SK-N-MC (cell line): ENCODE data around the gene ECSIT.
"Not testable (repeated sequence)": the region's sequence is repeated elsewhere in the genome, so short reads cannot be mapped to it uniquely, and the experiment has no call there.

Experiments
- DNase-seq: peaks from one replicate; pipeline ENCODE4 v3.0.0-alpha.2; 2011; ENCODE audit warnings: low read depth, low spot score
- H3K27ac ChIP-seq: fragments of 200-600 bp; sonication (generic); 2 replicates; pipeline ENCODE4 v1.5.1; 2016; ENCODE audit warnings: mixed run types
- H3K36me3 ChIP-seq: fragments of 200-600 bp; sonication (generic); 2 replicates; pipeline ENCODE4 v1.6.1; 2017; ENCODE audit warnings: antibody characterized with exemption, low read length, mixed read lengths; ENCODE audit not compliant: insufficient read depth
- H3K4me3 ChIP-seq: fragments of 200-600 bp; sonication (generic); 2 replicates; pipeline ENCODE4 v1.5.1; 2016
- H3K9ac ChIP-seq: fragments of 200-600 bp; sonication (generic); 2 replicates; pipeline ENCODE4 v1.8.0; 2017; ENCODE audit warnings: mixed run types, mixed read lengths; ENCODE audit not compliant: insufficient read length
- H3K9me3 ChIP-seq: fragments of 200-600 bp; sonication (generic); 2 replicates; pipeline ENCODE4 v1.6.1; 2017; ENCODE audit warnings: low read depth, mild to moderate bottlenecking, antibody characterized with exemption, low read length, moderate library complexity, mixed read lengths
- EZH2 ChIP-seq: fragments of 200-600 bp; sonication (generic); IDR thresholded peaks from one replicate; pipeline ENCODE4 v1.6.1; 2017; ENCODE audit warnings: antibody characterized with exemption
- FOXP2 ChIP-seq: optimal IDR thresholded peaks from 2 replicates; pipeline ENCODE3; 2011; ENCODE audit warnings: mild to moderate bottlenecking, moderate library complexity; ENCODE audit not compliant: insufficient read depth; ENCODE audit errors: extremely low read length, control extremely low read depth
- POLR2AphosphoS5 ChIP-seq: IDR thresholded peaks from 2 replicates; pipeline ENCODE4 v1.6.1; 2012; ENCODE audit warnings: mild to moderate bottlenecking, low read depth, low read length, borderline replicate concordance

The ECSIT gene, protein sequence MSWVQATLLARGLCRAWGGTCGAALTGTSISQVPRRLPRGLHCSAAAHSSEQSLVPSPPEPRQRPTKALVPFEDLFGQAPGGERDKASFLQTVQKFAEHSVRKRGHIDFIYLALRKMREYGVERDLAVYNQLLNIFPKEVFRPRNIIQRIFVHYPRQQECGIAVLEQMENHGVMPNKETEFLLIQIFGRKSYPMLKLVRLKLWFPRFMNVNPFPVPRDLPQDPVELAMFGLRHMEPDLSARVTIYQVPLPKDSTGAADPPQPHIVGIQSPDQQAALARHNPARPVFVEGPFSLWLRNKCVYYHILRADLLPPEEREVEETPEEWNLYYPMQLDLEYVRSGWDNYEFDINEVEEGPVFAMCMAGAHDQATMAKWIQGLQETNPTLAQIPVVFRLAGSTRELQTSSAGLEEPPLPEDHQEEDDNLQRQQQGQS

DNA sequence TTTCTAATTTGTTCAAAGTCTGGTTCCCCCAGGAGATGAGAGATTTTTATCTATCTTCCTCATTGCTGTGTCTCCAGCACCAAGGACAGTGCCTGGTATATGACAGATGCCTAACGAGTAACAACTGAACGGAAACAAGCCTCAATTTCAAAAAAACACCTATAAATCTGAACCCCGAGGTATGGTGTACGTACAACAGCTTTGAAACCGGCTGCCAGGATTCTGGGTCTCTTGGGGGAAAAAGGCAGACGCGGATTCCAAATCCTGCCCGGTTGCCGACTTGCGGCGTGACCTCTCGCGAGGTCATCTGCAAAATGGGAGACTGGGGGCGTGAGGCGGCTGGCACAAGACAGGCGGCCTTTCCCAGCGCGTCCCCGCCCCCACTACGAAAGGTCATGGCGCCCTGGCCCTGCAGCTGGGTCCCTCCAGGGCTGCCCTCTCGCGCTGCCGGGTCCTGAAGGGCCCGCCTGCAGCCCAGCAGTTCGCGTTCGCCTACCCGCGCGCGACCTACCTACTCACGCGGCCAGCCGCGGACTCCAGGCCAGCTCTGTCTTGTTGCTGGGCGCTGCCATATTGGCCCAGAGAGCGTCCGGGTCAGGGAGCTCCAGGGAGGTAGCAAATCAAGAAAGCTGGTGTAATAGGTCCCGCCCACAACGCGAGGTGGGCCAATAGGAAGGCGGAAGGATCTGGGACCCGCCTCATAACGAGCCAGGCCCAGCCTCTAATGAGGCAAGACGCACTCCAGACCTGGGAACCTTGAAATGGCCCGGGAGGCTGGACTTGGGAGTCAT is at the start of gene ECSIT:
Gene ECSIT (minus strand): TSS at position 584 of the 791 bp plus-strand sequence. CDS start 9,964 bp downstream, outside the sequence.
- Histone ChIP-seq H3K4me3 (peak within 1 kb of the TSS; percentile 78), H3K9me3 (no peaks in the 10 kb centered on the region), H3K9ac (peak within 1 kb of the TSS; percentile 62), H3K36me3 (no peaks in the 10 kb centered on the region), H3K27ac (no peak within 1 kb of the TSS)
- peak; percentile 34 for DNase-seq
- no peak for TF ChIP-seq EZH2
- no peak for TF ChIP-seq FOXP2
- peak; percentile 73 for TF ChIP-seq POLR2AphosphoS5

DNA sequence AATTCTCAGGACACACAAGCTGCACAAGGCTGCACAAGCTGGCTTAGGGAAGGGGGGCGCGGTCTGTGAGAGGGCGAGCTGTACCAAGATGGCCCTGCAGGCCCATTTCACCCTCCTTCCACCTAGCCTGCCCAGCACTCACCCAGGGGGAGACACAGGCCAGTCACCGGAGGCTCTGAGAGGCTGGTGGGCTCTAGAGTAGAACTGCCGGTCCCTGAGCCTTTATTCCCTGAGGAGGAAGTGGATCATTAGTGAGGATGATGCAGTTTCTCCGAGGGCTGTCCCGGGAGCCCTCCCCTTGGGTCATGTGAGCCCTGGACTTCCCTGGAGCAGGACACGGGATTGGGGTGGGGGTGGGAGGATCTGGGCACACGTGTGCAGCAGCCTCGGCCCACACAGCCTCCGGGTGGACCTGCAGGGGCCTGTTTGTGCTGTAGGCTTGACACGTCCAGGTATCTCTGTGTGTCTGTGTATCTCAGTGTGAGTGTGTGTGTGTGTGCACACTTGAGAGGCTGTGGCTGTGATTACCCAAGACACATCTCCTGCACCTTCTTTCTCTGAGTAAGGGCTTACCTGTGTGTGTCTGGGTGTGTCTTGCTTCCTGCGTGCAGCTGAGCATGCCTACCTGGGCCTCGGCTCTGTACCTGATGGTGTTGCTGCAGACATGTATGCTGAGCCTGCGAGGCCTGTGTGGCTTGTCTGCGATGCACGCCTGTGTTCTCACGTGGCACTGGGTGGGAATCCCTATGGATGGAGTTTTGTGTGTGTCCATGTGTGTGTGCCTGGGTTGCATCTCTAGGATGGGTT is 48.7 kb upstream of the ECSIT start, which contains the start of gene ACP5:
Gene ACP5 (minus strand): TSS at position 195 of the 807 bp plus-strand sequence. CDS start 328 bp downstream, outside the sequence.
- no peak for TF ChIP-seq EZH2
- TF ChIP-seq POLR2AphosphoS5, result no peak
- TF ChIP-seq FOXP2, result no peak
- Histone ChIP-seq H3K27ac (no peak within 1 kb of the TSS), H3K36me3 (no peaks in the 10 kb centered on the region), H3K9ac (no peak within 1 kb of the TSS), H3K9me3 (no peaks in the 10 kb centered on the region), H3K4me3 (no peak within 1 kb of the TSS)
- no peak for DNase-seq

- no peak for DNase-seq
These were observed 47.3 kb upstream of the ECSIT start for GRCh38 chr19:11576227-11576626.

DNA sequence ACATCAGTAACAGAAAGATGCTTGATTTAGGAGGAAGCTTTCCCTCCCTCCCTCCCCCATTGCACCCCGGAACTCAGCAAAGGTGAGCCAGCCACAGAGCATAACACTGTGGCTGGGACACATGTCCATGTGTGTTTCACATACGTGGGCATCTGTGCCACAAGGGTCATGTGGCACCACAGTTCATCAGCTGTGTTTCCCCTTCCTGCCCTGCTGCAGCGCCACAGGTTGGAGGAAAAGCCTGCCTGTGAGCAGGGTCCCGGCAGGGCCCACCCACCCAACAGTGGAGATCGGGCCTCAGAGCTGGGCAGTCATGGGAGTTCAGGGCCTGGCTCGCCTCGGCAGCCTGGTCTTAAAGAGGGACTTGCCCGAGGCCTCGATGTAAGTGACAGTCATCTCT is 45.8 kb upstream of the ECSIT start:
- H3K27ac ChIP-seq, result no peak overlapping the region
- no peak for DNase-seq
- no peaks in the 10 kb centered on the region for H3K9me3 ChIP-seq
- H3K9ac ChIP-seq, result no peak overlapping the region
- no peaks in the 10 kb centered on the region for H3K36me3 ChIP-seq
- TF ChIP-seq FOXP2 (no peak), POLR2AphosphoS5 (no peak), EZH2 (no peak)
- no peak overlapping the region for H3K4me3 ChIP-seq

More at GRCh38 chr19:11576227-11576626, 47.3 kb upstream of the ECSIT start:
- Histone ChIP-seq H3K36me3 (no peaks in the 10 kb centered on the region), H3K27ac (no peak overlapping the region), H3K4me3 (no peak overlapping the region), H3K9ac (no peak overlapping the region), H3K9me3 (no peaks in the 10 kb centered on the region)
- no peak for TF ChIP-seq EZH2

- H3K9ac ChIP-seq, DNase-seq, H3K27ac ChIP-seq, H3K9me3 ChIP-seq, H3K36me3 ChIP-seq, H3K4me3 ChIP-seq: not testable (repeated sequence)
These were observed 44.8 kb upstream of the ECSIT start for GRCh38 chr19:11573763-11574162.

DNA sequence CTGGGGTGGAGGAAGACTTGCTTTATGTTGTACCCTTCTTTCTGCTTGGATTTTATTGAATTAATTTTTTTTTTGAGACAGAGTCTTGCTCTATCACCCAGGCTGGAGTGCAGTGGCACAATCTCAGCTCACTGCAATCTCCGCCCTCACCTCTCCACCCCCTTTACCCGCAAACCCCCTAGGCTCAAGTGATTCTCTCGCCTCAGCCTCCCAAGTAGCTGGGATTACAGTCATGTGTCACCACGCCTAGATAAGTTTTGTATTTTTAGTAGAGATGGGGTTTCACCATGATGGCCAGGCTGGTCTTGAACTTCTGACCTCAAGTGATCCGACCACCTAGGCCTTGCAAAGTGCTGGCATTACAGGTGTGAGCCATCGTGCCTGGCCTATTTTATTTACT is 44.4 kb upstream of the ECSIT start:
- H3K27ac ChIP-seq, DNase-seq, H3K9me3 ChIP-seq, H3K9ac ChIP-seq, H3K4me3 ChIP-seq, H3K36me3 ChIP-seq: not testable (repeated sequence)

DNA sequence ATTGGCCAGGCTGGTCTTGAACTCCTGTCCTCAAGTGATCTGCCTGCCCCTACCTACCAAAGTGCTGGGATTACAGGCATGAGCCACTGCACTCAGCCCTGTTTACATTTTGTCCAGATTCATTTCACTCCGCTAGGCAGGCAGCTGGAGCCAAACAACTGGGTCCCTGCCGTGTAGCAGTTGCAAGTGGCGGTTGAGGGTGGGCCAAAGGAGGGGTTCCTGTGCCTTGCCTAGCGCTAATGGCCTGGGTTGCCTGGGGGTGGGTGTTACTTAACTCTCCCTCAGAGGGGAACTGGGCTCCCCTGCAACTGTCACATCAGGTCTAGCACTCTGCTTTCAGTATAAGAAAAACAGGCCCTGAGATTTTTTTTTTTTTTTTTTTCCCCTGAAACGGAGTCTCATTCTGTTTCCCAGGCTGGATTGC is 41.1 kb upstream of the ECSIT start:
- no peaks in the 10 kb centered on the region for H3K9me3 ChIP-seq
- no peak overlapping the region for H3K4me3 ChIP-seq
- H3K27ac ChIP-seq, result no peak overlapping the region
- no peak for TF ChIP-seq POLR2AphosphoS5
- no peak for TF ChIP-seq EZH2
- no peak for TF ChIP-seq FOXP2
- no peak overlapping the region for H3K9ac ChIP-seq
- H3K36me3 ChIP-seq, result no peaks in the 10 kb centered on the region
- DNase-seq, result no peak

DNA sequence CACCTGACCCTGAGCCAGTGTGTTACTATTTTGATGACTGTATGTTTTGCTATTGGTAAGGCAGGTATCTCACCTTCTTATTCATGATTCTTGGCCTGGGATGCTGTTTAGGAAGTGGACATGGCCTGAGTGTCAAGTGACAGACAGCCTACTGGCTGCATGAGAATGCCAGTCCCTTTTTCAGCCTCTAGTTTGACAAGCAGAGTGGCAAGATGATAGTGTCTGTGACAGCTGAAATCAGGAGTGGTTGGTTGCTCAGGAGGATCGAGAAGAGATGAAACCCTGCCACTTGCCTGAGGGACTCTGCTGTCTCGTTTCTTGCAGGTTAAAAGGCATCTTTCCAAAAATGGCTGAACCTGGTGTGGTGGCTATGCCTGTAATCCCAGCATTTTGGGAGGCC is 37.2 kb upstream of the ECSIT start:
- Histone ChIP-seq H3K4me3 (no peak overlapping the region), H3K27ac (no peak overlapping the region), H3K36me3 (no peaks in the 10 kb centered on the region), H3K9me3 (no peaks in the 10 kb centered on the region), H3K9ac (no peak overlapping the region)
- TF ChIP-seq FOXP2, result no peak
- no peak for TF ChIP-seq POLR2AphosphoS5
- no peak for TF ChIP-seq EZH2
- no peak for DNase-seq

DNA sequence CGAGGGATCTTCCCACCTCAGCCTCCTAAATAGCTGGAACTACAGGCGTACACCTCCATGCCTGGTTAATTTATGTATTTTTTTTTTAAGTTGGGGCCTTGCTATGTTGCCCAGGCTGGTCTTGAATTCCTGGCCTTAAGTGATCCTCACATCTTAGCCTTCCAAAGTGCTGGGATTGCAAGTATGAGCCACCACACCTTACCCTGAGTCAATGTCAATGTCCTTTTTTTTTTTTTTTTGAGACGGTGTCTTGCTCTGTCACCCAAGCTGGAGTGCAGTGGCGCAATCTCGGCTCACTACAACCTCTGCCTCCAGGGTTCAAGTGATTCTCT is 36.7 kb upstream of the ECSIT start:
- not testable (repeated sequence) for H3K9me3 ChIP-seq, H3K27ac ChIP-seq, DNase-seq, H3K4me3 ChIP-seq, H3K36me3 ChIP-seq, H3K9ac ChIP-seq

GRCh38 chr19:11564082-11564807 is 35.3 kb upstream of the ECSIT start:
- H3K4me3 ChIP-seq, H3K36me3 ChIP-seq, H3K27ac ChIP-seq, H3K9ac ChIP-seq, DNase-seq, H3K9me3 ChIP-seq: not testable (repeated sequence)
